GM20431 (cell line): ENCODE data around the gene SPATA16.
"Not testable (repeated sequence)": the region's sequence is repeated elsewhere in the genome, so short reads cannot be mapped to it uniquely, and the experiment has no call there.

ENCODE experiments used
- in situ Hi-C: fragments of 300-500 bp; cut with MseI, MboI; formaldehyde crosslinking; loops from one replicate; pipeline ENCODE4 v1.15.0; 2020; ENCODE audit warnings: low sequenced_read_pairs; ENCODE audit not compliant: unreplicated experiment

Gene SPATA16

GRCh38 chr3:172904711-172905373 is 236.2 kb downstream of the SPATA16 start:
- in situ Hi-C loops = no loop called here

- in situ Hi-C loops = no loop called here
Observed at GRCh38 chr3:172903642-172904320, 237.3 kb downstream of the SPATA16 start.

- in situ Hi-C loops = no loop called here
Observed at GRCh38 chr3:172892158-172892557, 248.9 kb downstream of the SPATA16 start.

GRCh38 chr3:172885704-172886103 is 255.3 kb downstream of the SPATA16 start:
- in situ Hi-C loops = no loop called here

- in situ Hi-C loops = no loop called here
Observed at GRCh38 chr3:172882563-172882962, 258.5 kb downstream of the SPATA16 start.

- in situ Hi-C loops = not testable (repeated sequence)
Observed at GRCh38 chr3:172879381-172879780, 261.7 kb downstream of the SPATA16 start.

- in situ Hi-C loops = no loop called here
Observed at GRCh38 chr3:172877011-172877410, 264.0 kb downstream of the SPATA16 start.

GRCh38 chr3:172876297-172876696 is 264.7 kb downstream of the SPATA16 start:
- in situ Hi-C loops = no loop called here

- in situ Hi-C loops = no loop called here
Observed at GRCh38 chr3:172875039-172875438, 266.0 kb downstream of the SPATA16 start.

GRCh38 chr3:172869784-172870518 is 271.1 kb downstream of the SPATA16 start:
- in situ Hi-C loops = no loop called here

- in situ Hi-C loops = no loop called here
Observed at GRCh38 chr3:172869368-172869771, 271.7 kb downstream of the SPATA16 start.

GRCh38 chr3:172868582-172869200 is 272.3 kb downstream of the SPATA16 start:
- in situ Hi-C loops = no loop called here

- in situ Hi-C loops = not testable (repeated sequence)
Observed at GRCh38 chr3:172866726-172867350, 274.2 kb downstream of the SPATA16 start.

- in situ Hi-C loops = no loop called here
Observed at GRCh38 chr3:172859041-172859440, 282.0 kb downstream of the SPATA16 start.

GRCh38 chr3:172856795-172857742 is 284.0 kb downstream of the SPATA16 start:
- in situ Hi-C loops = no loop called here

GRCh38 chr3:172855037-172855436 is 286.0 kb downstream of the SPATA16 start:
- in situ Hi-C loops = no loop called here

GRCh38 chr3:172853921-172854666 is 286.9 kb downstream of the SPATA16 start:
- in situ Hi-C loops = no loop called here

- in situ Hi-C loops = no loop called here
Observed at GRCh38 chr3:172853005-172853404, 288.0 kb downstream of the SPATA16 start.
